ENCODE results near the gene GRIP2. TPM values are rescaled to one million over a fixed set of nuclear protein-coding genes. Genes with fewer than 3 reads are reported as not detected.

The GRIP2 gene
- total and polyA plus RNA-seq, 9 of the 15 experiments (the other 6 are each of a cell fraction or from before 2014, with no cell fraction given): 0.01 TPM; not detected in 7

DNA sequence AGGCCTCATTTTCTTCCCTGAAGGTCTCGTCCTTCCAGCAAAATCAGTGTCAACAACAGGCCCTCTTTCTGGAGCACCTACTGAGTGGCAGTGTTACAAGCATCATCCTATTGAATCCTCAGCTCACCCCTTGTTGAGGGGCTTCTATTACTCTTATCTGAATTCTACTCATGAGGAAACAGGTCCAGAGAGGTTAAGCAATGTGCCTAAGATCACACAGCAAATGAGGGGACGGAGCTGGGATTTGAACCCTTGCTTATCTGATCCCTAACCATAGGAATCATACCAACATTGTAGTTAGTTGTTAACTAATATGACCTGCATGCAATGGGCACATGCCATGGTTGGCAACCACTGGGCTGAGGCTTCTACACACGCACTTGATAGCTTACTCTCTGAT lies 74.7 kb downstream of the GRIP2 start:
- Histone ChIP-seq H3K4me2 (ENCODE audit: insufficient read depth, low read length) (no peak overlapping the region), H3K9me3 (replicated peaks; ENCODE audit: control insufficient read depth, insufficient read depth, low read depth, low read length) (no peaks in the 10 kb centered on the region), H3K4me1 (replicated peaks in 1 of 2; ENCODE audit: control insufficient read depth in 2 of 2, insufficient read depth in 2 of 2, low read length in 2 of 2) (peaks cover 0 to 6% of the 10 kb centered on the region in 2 experiments; a peak in 1 of 5 replicates), H2AFZ (ENCODE audit: low read depth, low read length) (no peak overlapping the region), H3K27me3 (ENCODE audit: control insufficient read depth in 2 of 2, insufficient read depth in 2 of 2, low read length in 2 of 2) (no peaks in the 10 kb centered on the region), H4K20me1 (replicated peaks; ENCODE audit: control insufficient read depth, insufficient read depth, low read length) (no peaks in the 10 kb centered on the region), H3K27ac (ENCODE audit: extremely low read depth, low read depth, low read length) (no peak overlapping the region), H3K36me3 (ENCODE audit: control insufficient read depth, insufficient read depth, low read length) (peaks cover 99% of the 10 kb centered on the region), H3K9me1 (ENCODE audit: control insufficient read depth, insufficient read depth, low read length) (no peaks in the 10 kb centered on the region), H3K79me2 (ENCODE audit: control insufficient read depth, insufficient read depth, low read length) (no peaks in the 10 kb centered on the region), H3K4me3 (no peak overlapping the region), H3K9ac (ENCODE audit: insufficient read depth in 1 of 2, low read depth in 2 of 2, low read length in 2 of 2) (no peak overlapping the region)
- in situ Hi-C loops (cut with MboI) (loop anchor here (5.0 kb wide), 1 partner anchor 203 kb away; no protein-coding TSS in a partner anchor), intact Hi-C loops (cut with micrococcal nuclease) (loop anchor here (10.0 kb wide), 1 partner anchor 571 kb away; no protein-coding TSS in a partner anchor)
- FAIRE-seq (no peak), ATAC-seq (no peak), DNase-seq (ENCODE audit: extremely low read depth in 1 of 4, low spot score in 3 of 4) (no peak)
- POLR2A ChIA-PET: no interaction called here
- no TSS peak for BruUV-seq (replicated peaks)
- CTCF ChIA-PET (ENCODE audit: low intra/inter-chr PET ratio): interaction anchor here (1.0 kb wide), 1 partner anchor 262 kb away, joined by 3 read pairs; no protein-coding TSS in a partner anchor
- WGBS (ENCODE audit: insufficient coverage, low coverage, missing lambda C conversion rate): 97% methylated on average over 3 of the region's 3 CpGs
- TF ChIP-seq ZFP36 (IDR thresholded peaks at IDR 0.05; ENCODE audit: low read depth, low read length, partially characterized antibody) (peak; percentile 91), LARP7 (IDR thresholded peaks at IDR 0.05) (no peak), SMARCA5 (IDR thresholded peaks at IDR 0.05) (0 out of 2 replicates have a peak, but pooled peaks have one; percentile 37), RBM25 (IDR thresholded peaks at IDR 0.05; ENCODE audit: low read depth, low read length, severe bottlenecking) (peak; percentile 93), RCOR1 (IDR thresholded peaks at IDR 0.05; ENCODE audit: borderline replicate concordance in 1 of 2, low read depth in 2 of 2, low read length in 2 of 2) (peak in 1 of 2 experiments; percentile 63; a peak in 1 of 4 replicates), BCOR (IDR thresholded peaks at IDR 0.05) (peak; percentile 86), FOS (IDR thresholded peaks at IDR 0.05; ENCODE audit: extremely low read depth, insufficient read length) (no peak), POLR2AphosphoS2 (IDR thresholded peaks at IDR 0.05; ENCODE audit: low read length) (0 out of 2 replicates have a peak, but pooled peaks have one; percentile 28), RNF2 (IDR thresholded peaks at IDR 0.05) (no peak), POLR2A (conservative IDR thresholded peaks at IDR 0.05) (0 out of 2 replicates have a peak, but pooled peaks have one; percentile 28), TEAD4 (IDR thresholded peaks at IDR 0.05; ENCODE audit: low read length) (no peak), TEAD4 (CRISPR knock-in tag; IDR thresholded peaks at IDR 0.05; ENCODE audit: borderline replicate concordance) (no peak), KDM1A (IDR thresholded peaks at IDR 0.05) (peak; percentile 11 to 65; a peak in 3 of 4 replicates)
- TF ChIP-seq, protein P1, sequence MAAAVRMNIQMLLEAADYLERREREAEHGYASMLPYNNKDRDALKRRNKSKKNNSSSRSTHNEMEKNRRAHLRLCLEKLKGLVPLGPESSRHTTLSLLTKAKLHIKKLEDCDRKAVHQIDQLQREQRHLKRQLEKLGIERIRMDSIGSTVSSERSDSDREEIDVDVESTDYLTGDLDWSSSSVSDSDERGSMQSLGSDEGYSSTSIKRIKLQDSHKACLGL (CRISPR knock-in tag; IDR thresholded peaks at IDR 0.05; ENCODE audit: borderline replicate concordance, poor library complexity, severe bottlenecking): no peak
- TF ChIP-seq, protein P2, sequence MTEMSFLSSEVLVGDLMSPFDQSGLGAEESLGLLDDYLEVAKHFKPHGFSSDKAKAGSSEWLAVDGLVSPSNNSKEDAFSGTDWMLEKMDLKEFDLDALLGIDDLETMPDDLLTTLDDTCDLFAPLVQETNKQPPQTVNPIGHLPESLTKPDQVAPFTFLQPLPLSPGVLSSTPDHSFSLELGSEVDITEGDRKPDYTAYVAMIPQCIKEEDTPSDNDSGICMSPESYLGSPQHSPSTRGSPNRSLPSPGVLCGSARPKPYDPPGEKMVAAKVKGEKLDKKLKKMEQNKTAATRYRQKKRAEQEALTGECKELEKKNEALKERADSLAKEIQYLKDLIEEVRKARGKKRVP (CRISPR knock-in tag; IDR thresholded peaks at IDR 0.05): no peak

Data from K562 (cell line).